Vein endothelial cell (primary cell): ENCODE measurements around the gene ZIC4. TPM values are rescaled to one million over a fixed set of nuclear protein-coding genes. Genes with fewer than 3 reads are reported as not detected.

ENCODE experiments used
- total RNA-seq: library from RNA; depleted of rRNA; stranded (reverse); fragments of >200 nt; gene quantifications from 2 replicates; pipeline ENCODE4 v1.2.3, GENCODE V29; 2012

The ZIC4 gene
- under 0.01 TPM in 1 of 2 replicates, not detected in the other for total RNA-seq

DNA sequence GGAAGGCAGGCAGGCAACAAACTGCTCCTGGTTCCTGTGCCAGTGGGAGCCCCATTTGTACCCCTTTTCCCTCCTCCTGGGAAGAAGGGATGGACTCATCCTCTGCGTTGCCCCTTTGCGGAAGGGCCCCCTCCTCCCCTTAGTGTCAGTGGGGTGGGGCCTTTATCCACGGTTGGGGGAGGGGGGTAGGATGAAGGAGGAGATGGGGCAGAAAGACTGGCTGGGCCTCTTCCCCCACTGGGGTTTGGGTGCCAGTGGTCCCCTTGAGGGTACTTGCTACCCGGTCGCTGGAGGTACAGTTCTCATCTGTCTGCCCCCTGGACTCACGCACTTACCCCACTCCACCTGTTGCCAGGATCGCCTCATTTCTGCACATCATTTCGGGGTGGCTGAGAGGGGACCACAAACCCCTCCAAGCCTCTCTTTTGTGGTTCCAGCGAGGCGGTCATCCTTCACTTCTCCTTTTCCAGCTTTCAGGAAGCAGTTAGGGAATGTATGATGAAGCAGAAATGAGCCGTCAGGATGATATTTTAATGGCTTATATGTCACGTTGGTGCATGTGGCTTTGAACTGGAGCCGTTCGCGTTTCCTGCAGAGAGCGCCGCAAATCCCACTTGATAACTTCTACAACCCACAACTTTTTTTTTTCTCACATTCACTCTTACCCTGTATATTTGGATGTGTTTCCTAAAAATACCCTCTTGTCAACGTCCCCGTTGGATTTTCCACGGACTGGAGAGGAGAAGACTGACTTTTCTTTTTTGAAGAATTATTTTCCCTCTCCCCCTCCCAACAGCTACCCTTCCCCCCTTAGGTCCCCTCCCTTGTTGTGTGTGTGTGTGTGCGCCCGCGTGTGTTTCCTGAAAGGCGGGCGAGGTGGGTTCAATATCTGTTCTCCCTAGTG is at the start of gene ZIC4:
Gene ZIC4, minus strand, starts transcription at position 516 of the 904 bp plus-strand sequence. CDS start 3,746 bp downstream, outside the sequence.

DNA sequence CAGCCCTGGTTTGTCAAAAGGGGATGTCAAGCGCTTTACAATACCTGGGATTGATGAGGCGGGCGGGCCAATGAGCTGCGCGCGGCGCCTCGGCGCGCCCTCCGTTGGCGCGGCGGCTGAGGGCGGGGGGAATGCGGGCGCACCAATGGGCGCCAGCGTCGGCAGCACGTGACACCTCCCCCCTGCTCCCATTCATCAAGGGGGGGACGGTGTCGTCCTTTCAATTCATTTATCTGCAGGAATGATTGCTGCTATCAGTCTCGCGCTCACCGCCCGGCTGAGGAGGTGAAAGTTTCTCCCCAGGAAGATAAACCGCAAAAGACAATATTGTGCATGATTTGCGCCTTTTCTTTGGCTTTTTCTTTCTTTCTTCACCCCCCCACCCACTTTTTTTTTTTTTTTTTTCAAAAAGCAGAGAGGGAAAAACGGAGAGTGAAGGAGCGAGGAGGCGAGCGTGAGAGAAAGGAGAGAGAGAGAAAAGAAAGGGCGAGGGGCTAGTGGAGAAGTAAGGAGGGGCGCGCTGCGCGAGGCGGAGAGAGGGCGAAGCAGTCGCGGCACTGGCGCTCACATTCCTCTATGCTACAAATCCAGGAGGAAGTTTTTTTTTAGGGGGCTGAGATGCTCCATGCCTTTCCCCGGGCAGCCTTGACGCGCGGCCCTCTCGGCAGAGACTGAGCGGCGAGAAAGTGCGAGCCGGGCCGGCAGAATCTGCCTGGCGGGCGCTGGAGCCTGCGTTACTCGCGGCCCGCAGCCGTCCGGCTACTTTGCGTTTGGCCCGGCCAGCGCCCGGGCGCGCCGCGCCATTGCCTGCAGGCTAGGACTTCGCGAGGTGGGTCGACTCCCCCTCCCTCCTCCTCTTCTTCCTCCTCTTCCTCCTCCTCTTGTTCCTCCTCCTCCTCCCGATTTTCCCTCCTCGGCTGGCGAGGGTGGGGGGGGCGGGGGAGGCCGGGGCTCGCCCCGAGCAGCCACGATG is 3.1 kb upstream of the ZIC4 start, which contains the start of gene ZIC1:
Gene ZIC1, plus strand, starts transcription at position 223 of the 973 bp plus-strand sequence. Its CDS starts 748 bp downstream, at position 971.

Other genes starting within 250 kb of the ZIC4 start
- not detected in 2 replicates for gene ZIC1, start 2.8 kb upstream of the ZIC4 start, total RNA-seq